GM18502 (cell line): ENCODE results near the gene METTL13.

Source experiments
- ATAC-seq: cut with Tn5 transposase; IDR thresholded peaks from one replicate; pipeline ENCODE4 v1.9.1; 2021; ENCODE audit warnings: mild to moderate bottlenecking; ENCODE audit not compliant: unreplicated experiment, poor library complexity

The METTL13 gene, protein sequence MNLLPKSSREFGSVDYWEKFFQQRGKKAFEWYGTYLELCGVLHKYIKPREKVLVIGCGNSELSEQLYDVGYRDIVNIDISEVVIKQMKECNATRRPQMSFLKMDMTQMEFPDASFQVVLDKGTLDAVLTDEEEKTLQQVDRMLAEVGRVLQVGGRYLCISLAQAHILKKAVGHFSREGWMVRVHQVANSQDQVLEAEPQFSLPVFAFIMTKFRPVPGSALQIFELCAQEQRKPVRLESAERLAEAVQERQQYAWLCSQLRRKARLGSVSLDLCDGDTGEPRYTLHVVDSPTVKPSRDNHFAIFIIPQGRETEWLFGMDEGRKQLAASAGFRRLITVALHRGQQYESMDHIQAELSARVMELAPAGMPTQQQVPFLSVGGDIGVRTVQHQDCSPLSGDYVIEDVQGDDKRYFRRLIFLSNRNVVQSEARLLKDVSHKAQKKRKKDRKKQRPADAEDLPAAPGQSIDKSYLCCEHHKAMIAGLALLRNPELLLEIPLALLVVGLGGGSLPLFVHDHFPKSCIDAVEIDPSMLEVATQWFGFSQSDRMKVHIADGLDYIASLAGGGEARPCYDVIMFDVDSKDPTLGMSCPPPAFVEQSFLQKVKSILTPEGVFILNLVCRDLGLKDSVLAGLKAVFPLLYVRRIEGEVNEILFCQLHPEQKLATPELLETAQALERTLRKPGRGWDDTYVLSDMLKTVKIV

DNA sequence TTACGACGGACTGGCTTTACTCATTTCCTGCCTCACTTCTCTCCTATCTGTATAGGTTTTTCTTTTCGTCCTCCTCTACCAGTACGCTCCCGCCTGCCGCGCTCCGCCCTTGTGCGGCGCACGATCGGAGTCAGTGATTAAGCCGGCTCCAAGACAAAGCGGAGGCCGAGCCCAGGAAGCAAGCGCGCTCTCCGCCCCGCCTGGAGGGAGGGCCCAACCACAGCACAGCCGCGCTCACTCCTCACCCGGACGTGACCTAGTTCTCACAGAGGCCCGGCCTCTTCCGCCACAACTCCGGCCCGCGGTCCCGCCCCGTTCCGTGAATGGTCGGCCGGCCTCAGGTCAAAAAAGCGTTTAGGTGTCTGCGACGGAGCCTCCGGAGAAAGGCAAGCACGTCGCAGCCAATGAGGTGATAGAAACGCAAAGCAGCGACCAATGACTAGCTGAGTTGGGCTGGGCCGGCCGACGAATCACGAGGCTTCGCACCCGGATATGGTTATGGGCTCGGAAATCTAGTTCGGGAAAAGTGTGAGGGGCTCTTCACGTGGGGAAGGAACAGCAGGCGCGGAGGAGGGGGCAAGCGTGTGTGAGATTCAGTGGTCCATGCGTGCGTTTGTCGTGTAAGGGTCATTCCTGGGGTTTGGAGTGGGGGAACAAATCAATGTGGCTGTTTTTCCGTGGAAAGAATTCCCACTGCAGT lies at the start of gene METTL13:
METTL13 (plus strand) TSS at position 485 of the 700 bp plus-strand sequence. CDS start 308 bp downstream, outside the sequence.
- ATAC-seq: peak; percentile 99

DNA sequence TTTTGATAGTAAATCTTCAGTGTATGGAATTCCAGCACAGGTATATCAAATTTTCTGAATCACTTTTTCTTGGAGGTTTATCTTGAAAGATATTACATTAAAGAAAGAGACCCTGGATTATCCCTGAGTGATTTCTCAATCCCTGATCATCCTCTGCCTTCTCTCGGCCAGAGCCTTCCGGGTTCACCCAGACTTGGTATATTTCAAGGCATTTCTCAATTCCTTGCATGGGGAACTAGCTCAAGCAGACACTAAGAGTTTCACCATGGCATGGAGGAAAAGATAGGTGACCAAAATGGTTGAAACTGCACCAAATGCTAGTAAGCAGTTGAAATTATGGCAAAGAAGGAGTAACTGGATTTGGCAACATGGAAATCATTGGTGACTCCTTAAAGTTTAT lies 45.3 kb upstream of the METTL13 start:
- ATAC-seq: no peak

DNA sequence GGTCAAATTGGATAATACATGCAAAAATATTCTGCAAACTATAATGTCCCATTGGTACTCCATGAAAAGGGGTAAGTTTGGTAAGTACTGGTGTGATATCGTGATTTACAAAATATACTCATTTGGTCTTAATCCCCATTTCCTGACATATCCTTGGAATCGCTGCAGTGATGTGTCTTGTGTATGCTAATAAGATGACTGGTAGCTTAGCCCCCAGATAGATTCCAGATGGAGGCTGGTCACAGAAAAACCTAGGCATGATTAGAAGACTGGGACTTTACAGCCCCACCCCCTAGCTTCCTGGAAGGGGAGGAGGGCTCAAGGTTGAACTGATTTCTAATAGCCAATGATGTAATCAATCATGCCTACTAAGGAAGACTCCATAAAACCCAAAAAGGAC lies 42.5 kb upstream of the METTL13 start:
- ATAC-seq: no peak

DNA sequence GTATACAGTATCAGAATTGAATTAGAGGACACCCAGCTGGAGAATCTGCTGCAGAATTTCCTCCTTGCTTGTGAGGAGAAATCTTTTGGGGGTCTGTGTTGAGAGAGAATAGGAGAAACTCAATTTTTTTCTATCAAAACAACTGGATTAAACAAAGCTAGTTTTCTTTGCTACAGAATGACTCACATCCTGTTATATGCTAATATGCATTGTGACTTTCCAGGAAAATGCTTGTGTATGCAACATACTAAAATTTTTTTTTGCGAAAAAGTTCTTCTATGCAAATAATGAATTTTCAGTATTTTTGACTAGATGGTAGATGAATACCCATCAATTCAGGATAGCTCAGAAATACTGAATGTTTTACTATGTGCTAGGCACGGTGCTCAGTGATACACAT lies 41.8 kb upstream of the METTL13 start:
- no peak for ATAC-seq

DNA sequence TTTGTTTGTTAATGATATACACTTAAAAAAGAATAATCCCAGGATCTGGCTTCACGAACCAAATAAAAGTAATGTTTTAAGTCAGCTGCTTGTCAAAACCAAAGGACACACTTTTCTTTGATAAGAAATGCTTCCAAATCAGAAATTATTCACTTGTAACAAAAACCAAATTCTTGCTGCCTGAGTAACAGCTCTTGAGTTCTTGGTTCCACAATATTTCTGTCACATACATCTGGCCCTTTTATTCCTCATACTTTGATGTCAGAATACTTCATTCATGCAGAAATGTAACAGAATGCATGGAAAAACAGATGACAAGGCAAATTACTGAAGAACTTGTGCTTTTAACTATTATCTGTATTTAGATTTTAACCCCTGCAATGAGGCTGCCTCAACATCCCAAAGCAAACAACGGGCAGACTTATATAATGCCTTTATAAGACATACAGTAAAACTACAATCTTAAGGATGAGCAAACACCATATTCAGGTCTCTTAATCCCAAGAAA lies 41.0 kb upstream of the METTL13 start:
- ATAC-seq: no peak

DNA sequence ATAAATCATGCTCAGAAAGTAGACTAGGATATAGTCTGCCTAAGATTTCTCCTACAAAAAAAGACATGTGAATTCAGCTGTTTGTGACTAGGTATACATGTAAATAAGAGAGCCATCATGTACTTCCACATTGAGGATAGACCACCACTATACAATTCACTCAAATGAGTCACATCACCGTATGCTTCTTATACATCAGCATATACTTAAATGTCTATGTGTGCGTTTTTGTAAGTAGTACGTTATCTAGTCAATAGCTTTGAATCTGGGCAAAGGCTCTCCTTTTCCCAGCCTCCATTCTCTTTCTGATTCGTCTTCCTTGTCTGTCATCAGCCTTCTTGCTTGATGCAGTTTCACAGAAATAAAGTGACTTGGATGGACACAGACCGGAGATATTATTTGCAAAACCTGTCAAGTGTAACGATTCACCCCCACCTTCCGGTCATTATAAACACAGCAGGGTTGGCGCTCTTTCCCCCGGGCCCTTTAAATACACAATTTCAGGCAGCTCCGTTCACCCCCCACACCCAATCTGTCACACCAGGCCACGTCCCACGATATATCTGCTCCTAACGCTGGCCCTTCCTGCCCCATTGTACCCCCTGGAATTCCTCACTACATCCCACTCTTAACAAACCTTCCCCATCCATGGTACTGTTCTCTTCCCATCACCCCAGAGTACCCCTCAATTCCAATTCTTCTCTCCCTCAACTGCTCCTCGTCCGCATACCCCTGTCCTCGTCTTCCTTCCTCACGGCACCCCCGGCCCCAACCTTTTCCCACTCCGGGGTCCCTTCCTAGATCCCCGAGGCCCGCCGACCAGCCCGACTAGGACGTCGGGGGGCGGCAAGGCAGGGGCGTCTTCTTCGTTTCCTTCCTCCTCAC lies 40.2 kb upstream of the METTL13 start:
- peak; percentile 25 for ATAC-seq

DNA sequence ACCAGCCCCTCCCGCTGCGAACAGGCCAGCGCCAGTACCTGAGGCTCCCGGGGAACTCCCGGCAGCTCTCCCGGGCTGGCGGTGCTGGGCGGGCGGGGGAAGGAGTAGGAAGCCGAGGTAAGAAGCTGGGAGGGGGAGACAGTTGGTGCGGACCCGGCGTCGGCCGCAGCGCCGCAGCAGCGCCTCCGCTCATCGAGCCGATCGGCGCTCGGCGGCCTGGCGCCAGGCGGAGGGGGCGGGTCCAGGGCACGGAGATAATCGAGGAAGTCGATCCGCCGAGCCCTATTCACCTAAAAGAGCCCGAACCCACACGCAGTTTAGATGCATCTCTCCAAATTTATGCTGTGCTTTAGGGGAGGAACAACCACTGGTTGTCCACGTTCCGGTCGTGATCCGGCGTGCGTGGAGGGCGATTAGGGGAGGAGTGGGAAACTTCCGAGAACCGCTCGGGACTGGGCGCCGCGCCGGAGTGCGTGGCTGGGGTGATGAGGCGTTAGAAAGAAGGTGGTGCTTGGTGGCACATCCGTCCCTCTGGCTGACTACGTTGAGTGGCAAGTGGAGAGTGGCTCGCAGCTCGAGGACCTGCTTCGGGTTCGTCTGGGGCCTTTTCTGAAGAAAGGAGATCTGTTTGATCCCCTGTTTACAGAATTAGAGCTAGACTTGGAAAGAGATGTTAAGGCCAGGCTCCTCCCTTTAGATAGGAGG lies 39.4 kb upstream of the METTL13 start, which contains the start of gene VAMP4:
VAMP4 (minus strand) TSS at position 194 of the 705 bp plus-strand sequence. CDS start 3,651 bp downstream, outside the sequence.
- ATAC-seq: peak; percentile 90

DNA sequence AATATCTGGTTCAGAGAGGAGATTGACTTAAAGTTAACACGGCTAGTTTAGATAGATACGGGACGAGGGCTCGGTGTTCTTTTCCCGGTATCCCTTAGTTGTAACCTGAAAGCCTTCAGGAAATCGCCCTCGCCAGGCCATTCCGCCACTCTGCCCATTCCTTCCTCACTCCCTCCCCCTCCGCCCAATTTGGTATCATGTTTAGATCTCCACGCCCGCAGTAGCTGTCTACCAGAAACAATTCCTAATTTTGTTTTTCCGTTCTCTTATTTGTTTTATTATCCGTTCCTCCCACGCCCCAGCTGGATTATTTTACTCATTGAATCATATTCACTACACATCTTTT lies 38.9 kb upstream of the METTL13 start:
- ATAC-seq: no peak

DNA sequence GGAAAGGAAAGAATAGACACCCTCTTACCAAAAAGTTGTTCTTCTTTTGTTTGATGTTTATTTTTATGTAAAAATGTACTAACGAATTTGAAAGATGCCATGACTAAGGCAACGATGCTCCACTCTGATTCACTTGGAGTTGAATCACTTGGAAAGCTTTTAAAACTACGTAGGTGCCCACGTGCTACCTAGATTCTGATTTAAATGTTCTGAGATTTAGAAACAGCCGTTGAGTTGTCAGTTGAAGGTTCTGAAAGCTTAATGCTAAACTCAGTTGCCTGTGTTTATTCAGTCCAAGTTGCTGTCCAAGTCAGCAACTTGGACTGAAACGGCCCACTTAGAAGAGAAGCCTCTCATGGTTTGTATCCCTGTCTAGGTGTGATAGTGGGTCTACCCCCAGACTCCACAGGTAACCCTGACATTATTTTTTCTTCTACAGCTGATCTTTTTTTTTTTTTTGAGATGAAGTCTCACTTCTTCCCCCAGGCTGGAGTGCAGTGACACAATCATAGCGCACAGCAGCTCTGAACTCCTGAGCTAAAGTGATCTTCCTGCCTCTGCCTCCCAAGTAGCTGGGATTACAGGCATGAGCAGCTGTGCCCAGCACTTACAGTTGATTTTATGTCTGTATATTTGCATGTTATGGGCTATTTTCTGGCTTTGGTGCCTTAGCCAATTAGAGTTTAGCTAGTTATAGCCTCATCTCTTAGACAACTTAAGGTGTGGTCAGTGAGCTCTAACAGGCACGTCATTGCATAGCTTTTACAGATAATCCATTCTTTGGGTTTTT lies 38.2 kb upstream of the METTL13 start:
- no peak for ATAC-seq

DNA sequence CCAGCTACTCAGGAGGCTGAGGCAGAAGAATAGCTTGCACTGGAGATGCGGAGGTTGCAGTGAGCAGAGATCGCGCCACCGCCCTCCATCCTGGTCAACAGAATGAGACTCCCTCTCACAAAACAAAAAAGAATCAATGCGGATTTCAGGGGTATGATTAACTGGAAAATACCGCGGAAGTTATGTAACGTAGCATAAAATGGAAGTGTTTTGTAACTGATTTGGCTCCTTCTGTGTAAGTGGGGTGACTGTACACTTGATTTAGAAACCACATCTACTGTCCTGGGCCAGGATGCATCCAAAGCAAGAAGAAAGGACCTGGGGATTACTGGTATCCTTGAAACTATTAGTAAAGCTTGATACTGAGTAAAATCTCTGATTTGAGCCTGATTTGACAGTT lies 36.5 kb upstream of the METTL13 start:
- ATAC-seq: no peak

DNA sequence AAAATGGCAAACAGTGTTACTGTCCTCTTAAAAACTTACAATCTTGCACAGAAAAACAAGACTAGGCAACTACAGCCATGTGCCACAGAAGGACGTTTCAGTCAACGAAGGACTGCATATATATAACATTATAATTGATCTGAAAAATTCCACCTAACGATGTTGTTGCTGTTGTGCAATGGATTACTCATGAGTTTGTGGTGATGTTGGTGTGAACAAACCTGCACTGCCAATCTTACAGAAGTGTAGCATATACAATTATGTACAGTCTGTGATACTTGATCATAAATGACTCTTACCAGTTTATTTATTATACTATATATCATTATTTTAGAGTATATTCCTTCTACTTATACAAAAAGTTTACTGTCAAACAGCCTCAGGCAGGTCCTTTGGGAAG lies 32.8 kb upstream of the METTL13 start:
- ATAC-seq: no peak

DNA sequence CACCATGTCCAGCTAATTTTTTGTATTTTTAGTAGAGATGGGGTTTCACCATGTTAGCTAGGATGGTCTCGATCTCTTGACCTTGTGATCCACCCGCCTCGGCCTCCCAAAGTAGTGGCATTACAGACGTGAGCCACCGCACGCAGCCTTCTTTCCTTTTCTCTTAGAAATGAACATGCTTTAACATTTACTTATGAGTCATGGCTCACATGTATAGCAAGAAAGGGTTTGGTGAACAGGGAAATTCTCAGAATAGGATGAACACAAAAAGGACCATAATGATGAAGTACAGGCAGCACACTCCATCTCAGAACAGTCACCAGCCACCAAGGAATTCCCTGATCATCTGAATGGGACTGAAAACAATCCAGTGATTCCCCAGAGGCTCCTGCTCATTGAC lies 30.2 kb upstream of the METTL13 start:
- ATAC-seq: no peak

DNA sequence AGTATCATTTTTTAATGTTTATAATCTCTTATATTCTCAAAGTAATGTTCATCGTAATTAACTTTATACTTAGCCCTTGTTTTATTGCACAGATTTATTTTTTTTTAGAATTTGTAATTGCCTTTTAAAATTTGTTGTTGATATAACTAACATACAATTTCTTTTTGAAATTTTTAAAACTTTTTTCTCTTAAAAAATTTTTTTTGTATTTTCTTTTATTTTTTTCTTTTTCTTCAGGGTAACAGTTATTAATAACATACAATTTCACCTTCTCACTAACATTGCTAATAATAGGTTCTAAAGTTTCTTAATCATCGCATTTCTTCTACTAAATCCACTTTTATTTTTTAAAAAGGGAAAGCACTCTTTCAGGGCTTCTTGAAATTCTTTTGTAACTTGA lies 28.3 kb upstream of the METTL13 start:
- no peak for ATAC-seq

DNA sequence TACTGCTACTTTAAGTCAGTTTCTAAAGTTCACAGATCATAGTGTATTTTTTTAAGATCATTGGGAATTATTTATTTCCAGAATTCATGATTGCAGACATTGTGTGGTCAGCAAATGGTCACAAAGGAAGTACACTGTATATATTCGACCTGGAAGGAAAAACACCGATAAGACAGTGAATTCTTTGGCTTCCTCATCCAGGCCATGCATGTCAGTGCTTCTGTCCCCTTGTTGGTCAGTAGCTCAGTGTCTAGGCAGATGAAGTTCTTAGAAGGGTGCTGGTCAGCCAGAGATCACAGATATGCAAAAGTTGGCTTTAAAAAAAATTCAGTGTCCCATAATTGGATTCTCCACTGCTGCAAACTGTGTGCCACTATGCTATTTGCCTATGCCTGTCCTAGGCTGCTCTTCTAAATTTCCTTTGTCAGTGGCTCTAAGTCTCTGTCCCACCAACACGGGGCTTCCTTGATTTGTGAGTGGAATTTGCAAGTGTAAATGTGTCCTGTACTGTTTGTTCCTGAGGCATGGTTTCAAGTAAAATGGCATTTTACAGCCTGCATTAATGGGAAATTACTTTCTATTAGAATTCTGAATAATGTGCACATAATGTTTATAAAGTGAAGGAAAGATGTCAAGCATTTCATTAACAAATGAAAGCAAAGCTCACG lies 27.6 kb upstream of the METTL13 start:
- ATAC-seq: no peak

DNA sequence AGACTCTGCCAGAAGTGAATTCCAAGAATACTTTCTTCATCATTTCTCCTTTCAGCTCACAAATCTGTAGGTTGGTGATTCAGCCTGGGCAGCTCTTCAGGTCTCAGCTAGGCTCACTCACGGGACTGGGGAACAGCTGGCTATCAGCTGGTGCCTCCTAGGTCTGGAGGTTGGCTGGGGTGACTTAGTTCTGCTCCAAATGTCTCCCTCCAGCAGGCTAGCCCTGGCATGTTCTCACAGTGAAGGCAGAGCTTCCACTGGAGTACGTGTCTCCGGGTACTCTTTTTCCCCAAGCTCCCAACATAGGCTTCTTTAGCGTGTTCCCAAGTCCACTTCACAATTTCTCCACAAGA lies 27.1 kb upstream of the METTL13 start:
- ATAC-seq: no peak

DNA sequence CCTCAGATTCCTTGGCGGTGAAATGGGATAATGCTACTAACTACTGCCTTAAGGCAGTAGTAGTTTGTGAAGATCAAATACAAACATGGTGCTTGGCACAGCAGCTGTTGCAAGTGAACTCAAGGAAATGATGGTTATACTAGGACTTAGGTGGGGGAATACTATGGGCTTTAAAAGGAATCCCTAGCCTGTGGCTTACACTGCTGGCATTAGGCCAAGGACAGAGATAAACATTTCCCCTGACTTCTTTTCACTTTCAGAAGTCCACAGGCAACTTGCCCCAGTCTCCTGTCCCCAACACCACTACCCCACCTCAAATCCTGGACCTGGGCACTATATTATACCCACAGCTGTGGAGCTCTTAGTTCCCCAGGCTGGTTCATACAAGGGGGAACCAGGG lies 26.5 kb upstream of the METTL13 start:
- no peak for ATAC-seq

DNA sequence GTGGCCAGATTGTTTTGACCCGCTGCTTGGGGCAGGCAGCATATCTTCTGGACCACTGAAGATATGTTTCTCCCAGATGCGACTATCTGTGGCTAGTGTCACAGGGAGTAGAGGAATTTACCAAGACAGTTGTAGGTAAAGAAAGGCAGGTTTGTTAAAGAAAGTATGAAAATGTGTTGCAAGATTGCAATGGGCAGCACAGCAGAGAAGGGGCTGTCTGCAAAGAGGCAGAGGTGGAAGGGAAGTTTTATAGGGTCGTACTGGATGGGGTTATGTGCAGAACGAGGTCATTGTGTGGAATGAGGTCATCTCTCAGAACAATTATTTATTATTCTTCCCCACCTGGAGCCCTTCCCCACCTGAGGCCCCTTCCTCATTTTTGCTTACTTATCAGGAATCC lies 24.6 kb upstream of the METTL13 start:
- no peak for ATAC-seq

DNA sequence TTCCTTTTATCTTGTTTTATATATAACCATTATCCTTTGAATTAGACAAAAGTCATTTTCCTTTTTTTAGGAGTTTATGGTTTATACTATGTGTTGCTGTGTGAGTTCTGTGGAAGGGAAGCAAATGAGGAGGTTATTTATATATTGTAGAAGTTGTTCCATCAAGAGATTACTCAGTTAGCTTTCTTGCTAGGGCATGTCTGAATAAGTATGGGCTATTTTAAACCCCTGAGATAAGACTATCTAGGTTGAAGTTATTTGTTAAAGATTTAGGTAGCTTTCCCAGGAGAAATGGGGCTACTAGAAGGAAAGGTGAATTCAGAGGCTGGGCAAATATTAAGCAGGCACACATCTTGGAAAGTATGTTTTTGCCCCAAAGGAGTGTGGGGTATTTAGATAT lies 23.4 kb upstream of the METTL13 start:
- no peak for ATAC-seq
